Frontal cortex (tissue), 4 donors: Measurements from ENCODE around the gene SH3TC1. TPM values are rescaled to one million over a fixed set of nuclear protein-coding genes. Genes with fewer than 3 reads are reported as not detected.

Experiments used
- DNase-seq, 2 donors: peaks; one replicate each; pipeline ENCODE4 v3.0.0; 2012; ENCODE audit warnings: low spot score in 2 of 2
- FAIRE-seq: peaks from 2 replicates; lab custom pipeline; 2012; peaks lifted over from hg19 to GRCh38; lab: Jason Lieb, UNC
- total RNA-seq: library from RNA; depleted of rRNA; stranded (reverse); fragments of >200 nt; gene quantifications from one replicate; pipeline ENCODE4 v1.2.3, GENCODE V29; 2014
- donor health status: control.
- donor health status: control.
- donor health status: control.

SH3TC1 gene
- 1.6 TPM for total RNA-seq

DNA sequence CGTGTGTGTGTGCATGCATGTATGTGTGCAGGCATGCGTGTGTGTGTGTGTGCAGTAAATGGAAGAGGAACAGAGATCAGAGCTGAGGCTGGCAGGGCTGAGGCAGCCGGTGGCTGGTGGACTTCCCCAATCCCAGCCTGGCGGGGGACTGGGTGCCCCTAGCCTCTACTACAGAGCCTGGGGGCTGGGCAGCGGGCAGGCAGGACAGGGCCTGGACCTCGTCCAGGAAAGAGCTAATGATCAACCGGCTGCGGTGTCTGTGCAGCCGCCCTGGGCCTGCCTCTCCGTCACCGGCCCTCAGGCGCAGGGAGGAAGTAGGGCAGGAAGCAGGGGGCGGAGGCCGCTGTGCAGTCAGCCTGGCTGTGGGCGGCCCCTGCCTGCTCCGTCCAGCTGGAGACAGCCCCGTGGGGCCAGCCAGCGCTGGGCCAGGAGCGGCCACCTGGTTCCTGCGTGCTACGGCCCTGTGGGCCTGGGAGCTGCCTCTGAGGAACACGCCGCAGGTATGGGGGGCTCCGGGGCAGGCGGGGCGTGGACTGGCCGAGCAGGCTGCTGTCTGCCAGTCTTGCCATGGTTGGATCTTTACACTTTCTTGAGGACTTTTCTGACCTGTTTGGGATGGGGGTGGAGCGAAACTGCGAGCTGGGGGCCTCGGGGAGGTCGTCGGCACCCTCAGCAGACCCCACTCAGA, at the start of gene SH3TC1:
TSS of gene SH3TC1 (plus strand) at position 385 of the 688 bp plus-strand sequence. CDS start 5,905 bp downstream, outside the sequence.
- DNase-seq (peak; percentile 64 to 85), FAIRE-seq (no peak)

- FAIRE-seq (no peak), DNase-seq (no peak)
Observed at GRCh38 chr4:8149664-8150063, 49.4 kb upstream of the SH3TC1 start.

- FAIRE-seq (no peak), DNase-seq (no peak)
Observed at GRCh38 chr4:8150152-8151090, 48.7 kb upstream of the SH3TC1 start.

- FAIRE-seq (no peak), DNase-seq (no peak)
Observed at GRCh38 chr4:8151165-8151650, 47.9 kb upstream of the SH3TC1 start.

DNA sequence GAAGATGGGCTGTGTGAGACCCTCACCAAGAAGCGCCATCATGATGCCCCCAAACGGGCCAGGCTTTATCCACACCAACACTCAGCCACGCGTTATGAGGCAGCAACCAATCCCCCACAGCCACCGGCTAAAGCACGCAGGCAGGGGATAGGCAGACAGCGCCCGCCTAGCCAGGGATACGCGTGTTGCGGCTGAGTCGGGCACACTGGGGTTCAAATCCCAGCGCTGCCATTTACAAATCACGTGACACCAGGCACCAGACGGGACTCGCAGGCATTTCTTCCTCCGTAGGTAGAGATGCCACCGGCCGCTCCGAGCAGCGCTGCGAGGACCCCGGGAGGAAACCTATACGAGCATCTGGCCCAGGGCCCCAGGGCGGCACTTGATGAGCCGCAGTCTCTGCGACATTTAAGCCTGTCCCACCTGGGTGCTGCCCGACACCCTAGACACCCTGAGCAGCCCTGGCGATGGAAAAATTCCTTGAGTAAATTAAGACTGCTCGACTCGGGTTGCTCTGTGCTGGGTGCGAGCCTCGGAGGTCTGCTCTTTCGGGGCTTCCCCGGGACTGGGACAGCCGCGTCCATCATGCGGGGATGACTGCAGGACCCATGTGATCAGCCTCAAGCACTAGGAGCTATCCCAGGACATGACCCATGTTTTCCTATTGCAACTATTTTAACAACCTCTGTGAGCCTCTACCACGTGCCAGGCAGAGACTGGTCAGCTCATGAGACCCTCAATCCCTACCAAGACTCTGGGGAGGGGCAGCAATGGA, 46.8 kb upstream of the SH3TC1 start:
- DNase-seq = no peak
- no peak for FAIRE-seq

- FAIRE-seq (no peak), DNase-seq (no peak)
Observed at GRCh38 chr4:8152865-8153257, 46.2 kb upstream of the SH3TC1 start.

DNA sequence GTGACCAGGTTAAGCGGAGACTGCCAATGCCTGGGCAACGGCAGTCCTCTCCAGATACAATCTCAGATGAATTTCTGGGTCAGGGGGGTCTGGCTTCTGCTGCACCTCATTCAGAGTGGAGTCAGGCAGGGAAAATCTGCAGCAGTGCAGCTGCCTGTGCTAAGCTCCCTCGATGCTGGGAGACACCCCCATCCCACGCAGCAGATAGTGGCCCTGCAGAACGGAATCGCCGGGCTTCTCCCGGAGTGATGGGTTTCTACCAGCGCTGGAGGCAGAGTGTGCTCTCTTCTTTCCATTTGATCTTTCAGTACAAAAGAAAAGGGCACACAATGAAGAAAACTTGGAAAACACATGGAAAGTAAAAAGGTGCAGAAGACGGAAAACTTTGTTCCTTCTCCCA, 45.6 kb upstream of the SH3TC1 start:
- DNase-seq = no peak
- FAIRE-seq = no peak

GRCh38 chr4:8155048-8155447, 44.0 kb upstream of the SH3TC1 start:
- FAIRE-seq (no peak), DNase-seq (no peak)

GRCh38 chr4:8155660-8156421, 43.2 kb upstream of the SH3TC1 start:
- DNase-seq (no peak), FAIRE-seq (no peak)

DNA sequence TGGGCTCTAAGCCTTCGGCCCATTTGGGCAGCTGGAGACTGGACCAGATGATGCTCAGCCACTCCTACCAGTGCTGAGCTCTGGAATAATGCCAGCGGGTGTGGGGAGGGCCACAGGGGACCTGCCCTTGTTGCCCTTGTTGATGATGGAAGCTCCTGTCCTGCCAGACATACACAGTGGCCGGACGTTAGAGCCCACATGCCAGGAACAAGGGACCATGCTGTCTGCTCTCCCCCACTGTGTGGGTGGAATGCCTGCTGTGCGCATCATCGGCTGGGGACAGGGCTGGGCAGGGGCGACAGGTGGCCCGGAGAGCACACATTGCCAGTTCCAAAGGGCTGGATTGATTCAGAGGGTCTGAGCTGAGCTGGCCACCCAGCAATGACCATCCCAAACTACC, 42.5 kb upstream of the SH3TC1 start:
- no peak for FAIRE-seq

GRCh38 chr4:8157496-8157895, 41.6 kb upstream of the SH3TC1 start:
- no peak for DNase-seq
- FAIRE-seq = no peak

More for the DNA sequence above, 42.5 kb upstream of the SH3TC1 start:
- DNase-seq = no peak

DNA sequence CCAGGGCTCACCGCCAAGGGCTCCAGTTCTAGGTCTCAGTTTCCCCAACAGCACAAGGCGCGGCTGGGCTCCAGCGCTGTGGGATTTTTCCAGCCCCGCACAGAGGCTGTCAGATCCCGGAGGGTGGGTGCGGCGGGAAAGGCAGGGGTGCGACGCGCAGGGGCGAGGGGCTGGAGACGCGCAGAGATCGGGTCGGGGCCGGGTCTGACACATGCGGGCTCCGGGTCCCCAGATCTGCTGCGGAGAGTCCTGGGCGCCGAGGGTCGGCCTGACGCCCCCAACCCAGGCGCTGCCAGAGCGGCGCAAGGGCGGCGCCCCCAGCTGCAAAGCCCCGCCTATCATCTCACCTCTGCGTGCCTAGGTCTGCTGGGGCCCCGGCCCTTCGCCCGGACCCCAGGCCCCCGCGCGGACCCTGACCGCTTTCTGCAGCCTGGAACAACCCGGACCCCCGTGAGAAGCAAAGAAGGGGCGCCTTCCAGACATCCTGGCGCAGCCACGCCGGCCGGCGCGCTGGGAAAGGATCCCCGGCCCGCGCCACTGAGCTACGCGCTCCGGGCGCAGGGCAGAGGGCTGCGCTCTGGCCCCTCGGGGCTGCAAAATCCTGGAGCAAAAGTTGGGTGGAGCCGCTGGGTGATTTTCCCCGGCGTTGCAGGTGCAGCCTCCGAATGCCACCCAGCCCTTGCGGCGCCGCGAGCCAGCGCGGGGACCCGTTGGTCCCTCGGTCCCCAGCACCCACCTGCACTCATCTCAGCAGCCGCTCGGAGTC, 41.0 kb upstream of the SH3TC1 start:
- no peak for FAIRE-seq
- no peak for DNase-seq

DNA sequence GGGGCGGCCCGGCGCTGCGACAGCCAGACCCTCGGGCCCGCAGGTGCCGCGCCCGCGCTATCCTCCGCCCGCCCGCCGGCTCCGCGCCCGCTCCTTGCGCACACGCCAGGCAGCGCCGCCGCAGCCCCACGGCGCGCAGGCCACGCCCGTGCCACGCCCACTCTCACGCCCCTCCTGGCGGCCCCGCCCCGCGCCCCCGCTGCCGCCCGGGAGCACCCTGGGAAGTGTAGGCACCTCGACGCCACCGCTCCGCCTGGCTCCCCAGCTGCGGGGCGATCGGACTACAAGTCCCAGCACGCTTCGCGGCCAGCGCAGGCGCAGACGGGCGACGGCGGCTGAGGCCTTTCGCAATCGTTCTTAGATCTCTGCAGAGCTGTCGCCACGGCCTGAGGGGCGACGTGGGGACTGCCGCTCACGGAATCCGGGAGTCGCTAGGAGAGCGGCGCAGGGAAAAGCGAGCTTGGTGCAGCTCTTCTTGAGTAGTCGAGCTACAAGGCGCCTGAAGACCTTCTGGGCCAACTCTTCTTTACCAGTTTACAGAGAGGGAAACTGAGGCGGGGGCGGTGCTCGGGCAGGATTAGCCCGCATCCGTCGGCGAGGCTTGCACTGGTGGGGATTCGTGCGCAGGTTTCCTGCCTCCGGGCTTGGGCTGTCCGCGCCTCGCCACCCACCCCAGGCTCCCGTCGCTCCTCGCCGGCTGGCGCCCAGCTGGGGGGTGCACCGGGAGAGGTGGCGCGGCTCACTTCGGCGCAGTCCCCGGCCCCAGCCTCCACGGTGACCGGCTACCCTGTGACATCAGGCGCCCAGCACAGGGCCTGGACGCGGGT, 40.2 kb upstream of the SH3TC1 start, which contains the start of gene ABLIM2:
TSS of gene ABLIM2 (minus strand) at position 104 of the 827 bp plus-strand sequence. CDS start 124 bp downstream, outside the sequence.
- peak; percentile 99 for DNase-seq
- no peak for FAIRE-seq

- FAIRE-seq (no peak), DNase-seq (no peak)
Observed at GRCh38 chr4:8159537-8160232, 39.4 kb upstream of the SH3TC1 start.

DNA sequence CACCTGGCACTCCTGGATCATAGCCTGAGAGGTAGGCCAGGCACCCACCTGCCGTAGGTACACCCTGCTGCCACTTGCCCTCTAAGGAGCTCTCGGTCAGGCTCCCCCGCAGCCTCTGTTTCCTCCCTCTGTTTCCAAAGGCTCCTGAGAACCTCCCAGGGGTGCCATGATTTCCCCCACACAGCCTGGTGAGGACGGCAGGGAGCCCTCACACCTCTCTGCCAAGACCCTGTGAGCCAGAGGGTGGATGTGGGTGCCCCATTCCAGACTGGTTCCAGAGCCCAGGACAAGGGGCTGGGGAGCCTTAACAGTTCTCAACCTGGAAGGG, 38.9 kb upstream of the SH3TC1 start:
- no peak for FAIRE-seq

DNA sequence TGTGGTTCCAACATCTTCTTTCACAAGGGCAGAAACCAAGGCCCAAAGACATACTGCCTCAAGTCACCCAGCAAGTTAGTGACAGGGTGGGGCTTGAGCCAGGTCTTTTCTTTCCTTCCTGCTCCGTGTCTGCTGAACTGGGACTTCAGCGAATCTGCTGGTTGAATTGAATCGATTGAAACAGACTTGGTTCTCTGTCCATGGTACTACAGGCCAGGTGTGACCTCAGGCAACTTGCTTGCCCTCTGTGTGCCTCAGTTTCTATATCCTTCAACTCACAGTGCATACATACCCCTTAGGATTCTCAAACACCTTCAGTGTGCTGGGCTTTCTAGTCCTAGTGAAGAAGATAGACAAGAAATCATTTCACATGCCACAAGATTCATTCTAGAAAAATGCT, 38.5 kb upstream of the SH3TC1 start:
- FAIRE-seq (no peak), DNase-seq (no peak)

More for the DNA sequence above, 38.9 kb upstream of the SH3TC1 start:
- DNase-seq = no peak

DNA sequence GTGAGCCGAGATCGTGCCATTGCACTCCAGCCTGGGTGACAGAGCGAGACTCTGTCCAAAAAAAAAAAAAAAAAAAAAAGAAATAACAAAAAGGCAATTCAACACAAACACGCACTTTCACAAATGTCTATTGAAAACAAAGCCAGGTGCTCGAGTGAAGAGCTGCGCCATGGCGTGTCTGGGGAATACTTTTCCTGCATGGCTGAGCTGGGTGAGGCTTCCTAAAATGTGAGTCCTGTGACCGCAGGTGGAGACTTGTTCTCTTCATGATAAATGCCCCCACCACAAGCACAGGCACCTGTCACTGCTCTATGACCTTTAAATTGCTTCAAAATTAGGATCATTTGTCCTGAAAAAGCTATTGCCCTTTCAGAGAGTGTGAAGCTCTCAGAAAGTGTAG, 36.5 kb upstream of the SH3TC1 start:
- no peak for FAIRE-seq

More for the DNA sequence above, 36.5 kb upstream of the SH3TC1 start:
- DNase-seq = no peak
